Measurements from ENCODE around the gene LRBA.
"Not testable (repeated sequence)": the region's sequence is repeated elsewhere in the genome, so short reads cannot be mapped to it uniquely, and the experiment has no call there.

LRBA gene

GRCh38 chr4:150999086-150999485 lies 16.0 kb downstream of the LRBA start:
- no peak for TF ChIP-seq CTCF (IDR thresholded peaks at IDR 0.05; ENCODE audit: insufficient read depth, missing control alignments)
- FAIRE-seq (no peak), DNase-seq (ENCODE audit: insufficient read length, low spot score) (no peak)

- DNase-seq (ENCODE audit: insufficient read length, low spot score): no peak
- TF ChIP-seq CTCF (IDR thresholded peaks at IDR 0.05; ENCODE audit: insufficient read depth, missing control alignments): no peak
- no peak for FAIRE-seq
Observed at GRCh38 chr4:150997141-150997540, 17.9 kb downstream of the LRBA start.

- TF ChIP-seq CTCF (IDR thresholded peaks at IDR 0.05; ENCODE audit: insufficient read depth, missing control alignments): no peak
- FAIRE-seq (no peak), DNase-seq (ENCODE audit: insufficient read length, low spot score) (no peak)
Observed at GRCh38 chr4:150994721-150995120, 20.4 kb downstream of the LRBA start.

GRCh38 chr4:150993577-150993976 lies 21.5 kb downstream of the LRBA start:
- FAIRE-seq: not testable (repeated sequence)

GRCh38 chr4:150990993-150991392 lies 24.1 kb downstream of the LRBA start:
- no peak for TF ChIP-seq CTCF (IDR thresholded peaks at IDR 0.05; ENCODE audit: insufficient read depth, missing control alignments)

More at GRCh38 chr4:150993577-150993976, 21.5 kb downstream of the LRBA start:
- DNase-seq (ENCODE audit: insufficient read length, low spot score): not testable (repeated sequence)

GRCh38 chr4:150990250-150990649 lies 24.8 kb downstream of the LRBA start:
- no peak for FAIRE-seq

More at GRCh38 chr4:150990993-150991392, 24.1 kb downstream of the LRBA start:
- FAIRE-seq (no peak), DNase-seq (ENCODE audit: insufficient read length, low spot score) (no peak)

GRCh38 chr4:150988238-150988637 lies 26.8 kb downstream of the LRBA start:
- DNase-seq (ENCODE audit: insufficient read length, low spot score) (no peak), FAIRE-seq (no peak)
- no peak for TF ChIP-seq CTCF (IDR thresholded peaks at IDR 0.05; ENCODE audit: insufficient read depth, missing control alignments)

More at GRCh38 chr4:150990250-150990649, 24.8 kb downstream of the LRBA start:
- no peak for TF ChIP-seq CTCF (IDR thresholded peaks at IDR 0.05; ENCODE audit: insufficient read depth, missing control alignments)
- DNase-seq (ENCODE audit: insufficient read length, low spot score): no peak

- no peak for FAIRE-seq
- DNase-seq (ENCODE audit: insufficient read length, low spot score): no peak
- TF ChIP-seq CTCF (IDR thresholded peaks at IDR 0.05; ENCODE audit: insufficient read depth, missing control alignments): no peak
Observed at GRCh38 chr4:150987204-150987603, 27.9 kb downstream of the LRBA start.
